Measurements from ENCODE around the gene LMNTD1.

Gene LMNTD1

GRCh38 chr12:25526778-25527177 is 26.3 kb downstream of the LMNTD1 start:
- no peak overlapping the region for H3K4me3 ChIP-seq (ENCODE audit: low read length)
- H3K36me3 ChIP-seq (ENCODE audit: control insufficient read depth, low read length): no peaks in the 10 kb centered on the region
- H4K20me1 ChIP-seq (ENCODE audit: control insufficient read depth, insufficient read depth, low read depth, low read length): no peaks in the 10 kb centered on the region

GRCh38 chr12:25524366-25524765 is 28.7 kb downstream of the LMNTD1 start:
- no peaks in the 10 kb centered on the region for H3K9me2 ChIP-seq (replicated peaks; ENCODE audit: control insufficient read depth, low read length)
- no peaks in the 10 kb centered on the region for H3F3A ChIP-seq (ENCODE audit: control insufficient read depth, insufficient read depth)
- H3K4me1 ChIP-seq (ENCODE audit: control insufficient read depth, low read length): no peaks in the 10 kb centered on the region
- no peak overlapping the region for H3K4me2 ChIP-seq (ENCODE audit: low read length)
- no peak overlapping the region for H3K27ac ChIP-seq (ENCODE audit: low read depth, low read length)
- no peaks in the 10 kb centered on the region for H3K9me3 ChIP-seq (ENCODE audit: control insufficient read depth, insufficient read depth, low read length)
- H3K27me3 ChIP-seq (ENCODE audit: control insufficient read depth, low read length): no peaks in the 10 kb centered on the region
- TF ChIP-seq EZH2phosphoT487 (IDR thresholded peaks at IDR 0.05; ENCODE audit: borderline replicate concordance, low read length): no peak
- no peak overlapping the region for H3K4me3 ChIP-seq (ENCODE audit: low read length)
- H4K20me1 ChIP-seq (ENCODE audit: control insufficient read depth, insufficient read depth, low read depth, low read length): no peaks in the 10 kb centered on the region
- no peaks in the 10 kb centered on the region for H3K36me3 ChIP-seq (ENCODE audit: control insufficient read depth, low read length)
- no peaks in the 10 kb centered on the region for H3K79me2 ChIP-seq (ENCODE audit: control insufficient read depth, low read length)

More at GRCh38 chr12:25526778-25527177, 26.3 kb downstream of the LMNTD1 start:
- H3K79me2 ChIP-seq (ENCODE audit: control insufficient read depth, low read length): no peaks in the 10 kb centered on the region
- H3K4me1 ChIP-seq (ENCODE audit: control insufficient read depth, low read length): no peaks in the 10 kb centered on the region
- TF ChIP-seq EZH2phosphoT487 (IDR thresholded peaks at IDR 0.05; ENCODE audit: borderline replicate concordance, low read length) (no peak), CTCF (IDR thresholded peaks at IDR 0.05; ENCODE audit: low read depth, low read length, poor library complexity, severe bottlenecking) (no peak)
- no peak overlapping the region for H3K4me2 ChIP-seq (ENCODE audit: low read length)
- no peaks in the 10 kb centered on the region for H3K9me3 ChIP-seq (ENCODE audit: control insufficient read depth, insufficient read depth, low read length)
- no peaks in the 10 kb centered on the region for H3K9me2 ChIP-seq (replicated peaks; ENCODE audit: control insufficient read depth, low read length)
- H3F3A ChIP-seq (ENCODE audit: control insufficient read depth, insufficient read depth): no peaks in the 10 kb centered on the region
- no peaks in the 10 kb centered on the region for H3K27me3 ChIP-seq (ENCODE audit: control insufficient read depth, low read length)
- no peak overlapping the region for H3K27ac ChIP-seq (ENCODE audit: low read depth, low read length)

GRCh38 chr12:25521625-25522256 is 31.3 kb downstream of the LMNTD1 start:
- no peaks in the 10 kb centered on the region for H3K36me3 ChIP-seq (ENCODE audit: control insufficient read depth, low read length)
- no peak overlapping the region for H3K4me2 ChIP-seq (ENCODE audit: low read length)
- H3K27ac ChIP-seq (ENCODE audit: low read depth, low read length): no peak overlapping the region
- no peaks in the 10 kb centered on the region for H3K27me3 ChIP-seq (ENCODE audit: control insufficient read depth, low read length)
- no peaks in the 10 kb centered on the region for H3K4me1 ChIP-seq (ENCODE audit: control insufficient read depth, low read length)
- no peak overlapping the region for H3K4me3 ChIP-seq (ENCODE audit: low read length)
- no peaks in the 10 kb centered on the region for H3K9me2 ChIP-seq (replicated peaks; ENCODE audit: control insufficient read depth, low read length)
- no peaks in the 10 kb centered on the region for H3F3A ChIP-seq (ENCODE audit: control insufficient read depth, insufficient read depth)
- no peaks in the 10 kb centered on the region for H4K20me1 ChIP-seq (ENCODE audit: control insufficient read depth, insufficient read depth, low read depth, low read length)
- H3K9me3 ChIP-seq (ENCODE audit: control insufficient read depth, insufficient read depth, low read length): no peaks in the 10 kb centered on the region
- TF ChIP-seq CTCF (IDR thresholded peaks at IDR 0.05; ENCODE audit: low read depth, low read length, poor library complexity, severe bottlenecking) (no peak), EZH2phosphoT487 (IDR thresholded peaks at IDR 0.05; ENCODE audit: borderline replicate concordance, low read length) (no peak)
- H3K79me2 ChIP-seq (ENCODE audit: control insufficient read depth, low read length): no peaks in the 10 kb centered on the region

GRCh38 chr12:25518512-25518911 is 34.6 kb downstream of the LMNTD1 start:
- no peaks in the 10 kb centered on the region for H3K9me2 ChIP-seq (replicated peaks; ENCODE audit: control insufficient read depth, low read length)
- H3K9me3 ChIP-seq (ENCODE audit: control insufficient read depth, insufficient read depth, low read length): no peaks in the 10 kb centered on the region
- H3K79me2 ChIP-seq (ENCODE audit: control insufficient read depth, low read length): no peaks in the 10 kb centered on the region
- no peak overlapping the region for H3K4me3 ChIP-seq (ENCODE audit: low read length)
- H3K4me1 ChIP-seq (ENCODE audit: control insufficient read depth, low read length): no peaks in the 10 kb centered on the region
- H4K20me1 ChIP-seq (ENCODE audit: control insufficient read depth, insufficient read depth, low read depth, low read length): no peaks in the 10 kb centered on the region
- H3K27me3 ChIP-seq (ENCODE audit: control insufficient read depth, low read length): no peaks in the 10 kb centered on the region
- no peak for TF ChIP-seq EZH2phosphoT487 (IDR thresholded peaks at IDR 0.05; ENCODE audit: borderline replicate concordance, low read length)
- TF ChIP-seq CTCF (IDR thresholded peaks at IDR 0.05; ENCODE audit: low read depth, low read length, poor library complexity, severe bottlenecking): no peak
- no peak overlapping the region for H3K4me2 ChIP-seq (ENCODE audit: low read length)
- no peaks in the 10 kb centered on the region for H3K36me3 ChIP-seq (ENCODE audit: control insufficient read depth, low read length)
- H3F3A ChIP-seq (ENCODE audit: control insufficient read depth, insufficient read depth): no peaks in the 10 kb centered on the region
- no peak overlapping the region for H3K27ac ChIP-seq (ENCODE audit: low read depth, low read length)

Measured in DOHH2 (cell line).